ENCODE results near the gene ECE1. TPM values are rescaled to one million over a fixed set of nuclear protein-coding genes. Genes with fewer than 3 reads are reported as not detected.

The ECE1 gene
- total and polyA plus RNA-seq, 3 donors from 2014 or later = 66.1 to 101 (median 96.4) TPM

GRCh38 chr1:21296509-21297354 lies 6.5 kb upstream of the ECE1 start:
- 72 to 73% methylated on average over 2 to 7 of the region's 7 CpGs for WGBS, 2 donors
- TF ChIP-seq POLR2A (IDR thresholded peaks at IDR 0.05) (no peak), CTCF (IDR thresholded peaks at IDR 0.05) (no peak)
- no peak for DNase-seq
- Histone ChIP-seq H3K36me3 (ENCODE audit: low read depth, missing control alignments) (no peaks in the 10 kb centered on the region), H3K4me3 (no peak overlapping the region), H3K27ac (no peak overlapping the region), H3K9me3 (no peaks in the 10 kb centered on the region), H3K27me3 (no peaks in the 10 kb centered on the region), H3K4me1 (peaks cover 24% of the 10 kb centered on the region)
- intact Hi-C loops (cut with DNase I; ENCODE audit: low total_unique reads) = no loop called here

- Histone ChIP-seq H3K9me3 (no peaks in the 10 kb centered on the region), H3K4me1 (peaks cover 32% of the 10 kb centered on the region), H3K4me3 (no peak overlapping the region), H3K36me3 (ENCODE audit: low read depth, missing control alignments) (no peaks in the 10 kb centered on the region), H3K27me3 (no peaks in the 10 kb centered on the region), H3K27ac (no peak overlapping the region)
- intact Hi-C loops (cut with DNase I; ENCODE audit: low total_unique reads) = no loop called here
- WGBS, 2 donors = 72 to 83% methylated on average over 6 of the region's 6 CpGs
- DNase-seq = no peak
- TF ChIP-seq POLR2A (IDR thresholded peaks at IDR 0.05) (no peak), CTCF (IDR thresholded peaks at IDR 0.05) (no peak)
Measured at GRCh38 chr1:21295545-21295944, 5.3 kb upstream of the ECE1 start.

GRCh38 chr1:21295002-21295401 lies 4.7 kb upstream of the ECE1 start:
- no peaks in the 10 kb centered on the region for H3K27me3 ChIP-seq
- TF ChIP-seq CTCF (IDR thresholded peaks at IDR 0.05) = no peak
- TF ChIP-seq POLR2A (IDR thresholded peaks at IDR 0.05) = no peak
- peaks cover 35% of the 10 kb centered on the region for H3K4me1 ChIP-seq
- 75 to 96% methylated on average over 1 of the region's 1 CpG for WGBS, 2 donors
- H3K9me3 ChIP-seq = no peaks in the 10 kb centered on the region
- intact Hi-C loops (cut with DNase I; ENCODE audit: low total_unique reads) = no loop called here
- H3K36me3 ChIP-seq (ENCODE audit: low read depth, missing control alignments) = no peaks in the 10 kb centered on the region
- no peak for DNase-seq
- no peak overlapping the region for H3K27ac ChIP-seq
- H3K4me3 ChIP-seq = no peak overlapping the region

GRCh38 chr1:21294266-21294989 lies 4.2 kb upstream of the ECE1 start:
- peaks cover 38% of the 10 kb centered on the region for H3K4me1 ChIP-seq
- TF ChIP-seq POLR2A (IDR thresholded peaks at IDR 0.05) = no peak
- TF ChIP-seq CTCF (IDR thresholded peaks at IDR 0.05) = no peak
- no peak for DNase-seq
- no peaks in the 10 kb centered on the region for H3K27me3 ChIP-seq
- intact Hi-C loops (cut with DNase I; ENCODE audit: low total_unique reads) = no loop called here
- H3K36me3 ChIP-seq (ENCODE audit: low read depth, missing control alignments) = no peaks in the 10 kb centered on the region
- WGBS, 2 donors = 79 to 91% methylated on average over 10 to 13 of the region's 13 CpGs
- no peak overlapping the region for H3K4me3 ChIP-seq
- no peaks in the 10 kb centered on the region for H3K9me3 ChIP-seq
- H3K27ac ChIP-seq = peak overlapping the region in 1 of 2 donors; percentile 84
